Measurements from ENCODE around the gene CARHSP1. TPM values are rescaled to one million over a fixed set of nuclear protein-coding genes. Genes with fewer than 3 reads are reported as not detected.

CARHSP1 gene
- polyA plus RNA-seq, 3 donors: 32.0 to 60.3 (median 52.0) TPM

DNA sequence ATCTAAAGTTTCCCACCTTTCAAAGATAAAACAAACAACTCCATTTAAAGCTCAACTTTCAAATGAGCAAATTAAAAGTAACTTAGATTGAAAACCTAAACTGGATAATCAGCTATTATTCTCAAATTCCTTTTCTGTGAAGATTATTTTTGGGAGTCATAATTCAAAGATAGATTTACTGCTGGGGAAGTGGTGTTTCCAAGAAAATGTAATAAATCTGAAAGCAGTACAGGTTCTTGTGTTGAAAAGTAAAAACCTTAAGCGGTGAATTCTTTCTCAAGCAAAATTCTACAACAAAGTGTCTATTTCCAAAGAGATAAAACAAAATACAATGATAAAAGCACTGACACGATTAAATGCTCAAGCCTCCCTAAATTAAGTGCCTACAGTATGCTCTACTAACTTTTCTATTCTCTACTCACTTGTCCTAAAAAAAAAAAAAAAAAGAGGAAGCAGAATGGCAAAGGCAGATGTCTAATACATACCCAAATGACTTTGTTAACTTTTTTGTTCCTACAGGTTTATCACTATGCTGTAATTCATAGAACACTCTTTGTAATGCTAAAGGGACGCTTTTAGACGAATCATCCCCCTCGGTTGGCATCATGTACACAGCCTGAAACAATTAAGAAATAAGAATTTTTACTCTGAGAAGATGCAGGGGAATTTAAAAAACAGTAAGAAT is 47.9 kb upstream of the CARHSP1 start:
- no peaks in the 10 kb centered on the region for H3K9me3 Mint-ChIP-seq
- H3K4me1 Mint-ChIP-seq: no peaks in the 10 kb centered on the region
- Histone ChIP-seq H3K4me2 (replicated peaks; ENCODE audit: extremely low read depth, low read length, poor library complexity, severe bottlenecking) (no peak overlapping the region), H4K20me1 (ENCODE audit: insufficient read depth, low read length) (peaks cover 97% of the 10 kb centered on the region), H3K36me3 (replicated peaks in 1 of 2; ENCODE audit: control insufficient read depth in 1 of 2, insufficient read depth in 2 of 2, low read length in 2 of 2) (peaks cover 86 to 99% of the 10 kb centered on the region in 2 donors), H3K4me3 (replicated peaks in 1 of 3; ENCODE audit: low read depth in 2 of 3, low read length in 3 of 3) (no peak overlapping the region), H3K27me3 (ENCODE audit: control insufficient read depth in 2 of 2, insufficient read depth in 2 of 2, low read length in 2 of 2) (no peaks in the 10 kb centered on the region), H3K9me3 (replicated peaks in 1 of 2; ENCODE audit: control insufficient read depth in 1 of 2, insufficient read depth in 1 of 2, low read length in 2 of 2) (no peaks in the 10 kb centered on the region), H2AFZ (ENCODE audit: insufficient read depth, low read depth, low read length, poor library complexity, severe bottlenecking) (no peak overlapping the region), H3K79me2 (ENCODE audit: insufficient read depth, low read length) (peaks cover 35% of the 10 kb centered on the region), H3K27ac (ENCODE audit: low read depth in 1 of 2, low read length in 2 of 2) (no peak overlapping the region), H3K9ac (ENCODE audit: insufficient read depth, low read length, poor library complexity, severe bottlenecking) (no peak overlapping the region), H3K4me1 (ENCODE audit: control insufficient read depth in 1 of 2, insufficient read depth in 2 of 2, low read length in 2 of 2) (no peaks in the 10 kb centered on the region)
- WGBS (ENCODE audit: insufficient coverage): no CpG with 5 or more reads among the region's 5 CpGs
- TF ChIP-seq CTCF (IDR thresholded peaks at IDR 0.05): no peak
- no peak for DNase-seq
- H3K36me3 Mint-ChIP-seq: peaks cover 93 to 99% of the 10 kb centered on the region in 2 donors
- intact Hi-C loops (cut with micrococcal nuclease): loop anchor here in 1 of 2 donors (10.0 kb wide), 1 partner anchor 88 kb away; no protein-coding TSS in a partner anchor
- H3K27ac Mint-ChIP-seq: no peak overlapping the region
- H3K27me3 Mint-ChIP-seq (ENCODE audit: low read depth in 3 of 3): no peaks in the 10 kb centered on the region
- H3K4me3 Mint-ChIP-seq: no peak overlapping the region

GRCh38 chr16:8915722-8916301 is 47.0 kb upstream of the CARHSP1 start:
- Histone ChIP-seq H3K9me3 (replicated peaks in 1 of 2; ENCODE audit: control insufficient read depth in 1 of 2, insufficient read depth in 1 of 2, low read length in 2 of 2) (no peaks in the 10 kb centered on the region), H4K20me1 (ENCODE audit: insufficient read depth, low read length) (peaks cover 97% of the 10 kb centered on the region), H3K9ac (ENCODE audit: insufficient read depth, low read length, poor library complexity, severe bottlenecking) (no peak overlapping the region), H3K27me3 (ENCODE audit: control insufficient read depth in 2 of 2, insufficient read depth in 2 of 2, low read length in 2 of 2) (no peaks in the 10 kb centered on the region), H3K27ac (ENCODE audit: low read depth in 1 of 2, low read length in 2 of 2) (no peak overlapping the region), H3K79me2 (ENCODE audit: insufficient read depth, low read length) (peaks cover 35% of the 10 kb centered on the region), H2AFZ (ENCODE audit: insufficient read depth, low read depth, low read length, poor library complexity, severe bottlenecking) (no peak overlapping the region), H3K4me1 (ENCODE audit: control insufficient read depth in 1 of 2, insufficient read depth in 2 of 2, low read length in 2 of 2) (no peaks in the 10 kb centered on the region), H3K36me3 (replicated peaks in 1 of 2; ENCODE audit: control insufficient read depth in 1 of 2, insufficient read depth in 2 of 2, low read length in 2 of 2) (peaks cover 86 to 99% of the 10 kb centered on the region in 2 donors), H3K4me3 (replicated peaks in 1 of 3; ENCODE audit: low read depth in 2 of 3, low read length in 3 of 3) (no peak overlapping the region), H3K4me2 (replicated peaks; ENCODE audit: extremely low read depth, low read length, poor library complexity, severe bottlenecking) (no peak overlapping the region)
- DNase-seq: no peak
- Mint-ChIP-seq H3K4me1 (no peaks in the 10 kb centered on the region), H3K27me3 (ENCODE audit: low read depth in 3 of 3) (no peaks in the 10 kb centered on the region), H3K27ac (peak overlapping the region in 1 of 7 donors; percentile 74), H3K9me3 (no peaks in the 10 kb centered on the region), H3K4me3 (no peak overlapping the region), H3K36me3 (peaks cover 93 to 99% of the 10 kb centered on the region in 2 donors)
- TF ChIP-seq CTCF (IDR thresholded peaks at IDR 0.05): no peak
- no CpG with 5 or more reads among the region's 7 CpGs for WGBS (ENCODE audit: insufficient coverage)
- intact Hi-C loops (cut with micrococcal nuclease): loop anchor here in 1 of 2 donors (10.0 kb wide), 1 partner anchor 89 kb away; no protein-coding TSS in a partner anchor
